NCI-H524 treated with DMSO at 0.1 percent for 48 hours (cell line): ENCODE data around the gene SSR3.
"Not testable (repeated sequence)": the region's sequence is repeated elsewhere in the genome, so short reads cannot be mapped to it uniquely, and the experiment has no call there.

Experiments used
- DNase-seq: peaks from one replicate; lab custom pipeline; 2025; lab: John Stamatoyannopoulos, UW

The SSR3 gene

GRCh38 chr3:156554842-156555687 is at the start of gene SSR3:
TSS of gene SSR3 (minus strand) at chr3:156555117. CDS start at chr3:156555089, 28 bp downstream.
- DNase-seq: peak; percentile 97

DNA sequence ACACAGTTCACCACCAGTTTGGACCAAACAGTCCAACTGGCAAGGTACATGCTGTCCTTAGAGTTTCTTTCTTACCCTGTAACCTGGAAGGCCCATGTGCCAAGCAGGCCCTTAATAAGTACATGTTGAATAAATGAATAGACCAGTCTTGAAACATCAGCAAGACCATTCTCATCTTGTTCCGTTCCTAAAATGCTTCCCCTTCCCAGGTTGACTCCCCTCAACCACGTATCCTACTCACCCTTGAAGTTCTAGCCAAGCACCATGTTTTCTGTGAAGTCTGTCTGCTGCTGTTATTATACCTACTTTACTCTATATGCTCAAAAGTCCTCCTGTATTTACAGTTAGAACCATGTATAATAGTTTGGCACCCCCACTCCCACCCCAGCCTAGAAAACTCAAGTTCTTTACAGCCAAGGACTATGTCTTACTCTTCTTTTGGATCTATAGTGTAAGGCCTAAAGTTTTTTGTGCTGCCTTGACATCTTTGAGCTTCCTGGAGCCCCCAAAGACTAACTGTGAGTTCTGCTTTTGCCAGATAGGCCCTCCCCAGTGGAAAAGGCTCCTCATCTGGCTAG is 49.2 kb upstream of the SSR3 start:
- DNase-seq: no peak

- no peak for DNase-seq
Observed at GRCh38 chr3:156603379-156604017, 48.6 kb upstream of the SSR3 start.

GRCh38 chr3:156602424-156602823 is 47.5 kb upstream of the SSR3 start:
- no peak for DNase-seq

DNA sequence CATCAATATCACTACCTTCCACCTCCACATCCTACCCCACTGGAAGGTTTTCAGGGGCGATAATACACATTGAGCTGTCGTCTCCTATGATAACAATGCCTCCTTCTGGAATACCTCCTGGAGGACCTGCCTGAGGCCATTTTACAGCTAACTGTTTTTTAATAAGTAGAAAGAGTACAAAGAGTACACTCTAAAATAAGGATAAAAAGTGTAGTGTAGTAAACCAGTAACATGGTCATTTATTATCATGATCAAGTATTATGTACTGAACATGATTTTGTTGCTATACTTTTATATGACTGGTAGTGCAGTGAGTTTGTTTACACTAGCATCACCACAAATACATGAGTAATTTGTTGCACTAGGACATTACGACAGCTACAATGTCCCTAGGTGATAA is 46.6 kb upstream of the SSR3 start:
- no peak for DNase-seq

GRCh38 chr3:156600834-156601233 is 45.9 kb upstream of the SSR3 start:
- DNase-seq: no peak

DNA sequence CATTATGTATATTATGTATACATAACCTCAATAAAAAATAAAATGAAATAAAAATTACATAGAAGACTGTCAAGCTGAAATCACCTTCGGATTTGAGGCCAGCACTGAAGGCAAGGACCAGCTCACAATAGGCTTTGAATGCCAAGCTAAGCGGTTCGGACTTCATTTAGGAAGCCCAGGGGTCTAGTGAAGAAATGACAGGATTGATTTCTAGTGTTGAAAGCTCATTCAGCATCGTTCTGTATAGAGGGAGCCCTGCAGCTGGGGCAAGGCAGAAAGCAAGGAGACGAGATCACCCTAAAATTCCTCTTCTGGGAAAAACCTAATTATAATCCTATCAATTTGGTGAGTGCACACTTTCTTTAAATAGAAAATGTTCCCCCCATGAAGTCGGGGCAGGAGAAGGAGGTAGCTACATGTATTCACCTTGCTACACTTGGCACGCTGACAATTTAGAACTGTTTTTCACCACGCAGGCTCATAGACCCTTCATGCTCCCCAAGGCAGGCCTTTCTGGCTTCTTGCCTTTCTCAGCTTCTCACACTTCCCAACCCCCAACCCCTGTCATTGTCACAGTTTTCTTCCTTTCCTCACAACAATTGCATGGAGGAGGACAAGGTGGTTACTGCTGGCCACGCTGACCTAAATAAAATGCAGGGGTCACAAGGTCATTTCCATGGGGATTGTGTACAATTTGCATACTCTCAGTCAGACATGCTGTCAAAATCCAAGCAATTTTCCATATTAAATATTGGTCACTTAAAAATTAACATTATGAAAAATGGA is 44.4 kb upstream of the SSR3 start:
- no peak for DNase-seq

- DNase-seq: no peak
Observed at GRCh38 chr3:156598413-156598812, 43.5 kb upstream of the SSR3 start.

- DNase-seq: no peak
Observed at GRCh38 chr3:156594219-156594683, 39.3 kb upstream of the SSR3 start.

DNA sequence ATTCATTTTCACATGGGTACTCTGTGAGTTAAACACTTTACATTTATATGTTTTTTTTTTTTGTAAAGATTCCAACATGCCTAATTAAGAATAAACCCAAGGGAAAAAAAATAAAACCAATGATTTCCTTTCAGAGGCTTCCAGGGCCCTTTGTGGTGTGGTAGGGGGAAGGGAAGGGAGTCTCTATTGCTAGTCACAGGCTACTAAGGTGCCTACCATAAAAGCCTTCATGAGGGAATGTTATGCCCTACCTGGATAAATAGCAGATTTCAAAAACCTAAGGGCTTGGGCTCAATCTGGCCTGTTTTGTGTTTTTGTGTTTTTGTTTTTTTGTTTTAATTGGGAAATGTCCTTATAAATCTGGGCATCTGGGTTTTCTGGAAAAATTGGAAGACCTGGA is 38.9 kb upstream of the SSR3 start:
- DNase-seq: no peak

DNA sequence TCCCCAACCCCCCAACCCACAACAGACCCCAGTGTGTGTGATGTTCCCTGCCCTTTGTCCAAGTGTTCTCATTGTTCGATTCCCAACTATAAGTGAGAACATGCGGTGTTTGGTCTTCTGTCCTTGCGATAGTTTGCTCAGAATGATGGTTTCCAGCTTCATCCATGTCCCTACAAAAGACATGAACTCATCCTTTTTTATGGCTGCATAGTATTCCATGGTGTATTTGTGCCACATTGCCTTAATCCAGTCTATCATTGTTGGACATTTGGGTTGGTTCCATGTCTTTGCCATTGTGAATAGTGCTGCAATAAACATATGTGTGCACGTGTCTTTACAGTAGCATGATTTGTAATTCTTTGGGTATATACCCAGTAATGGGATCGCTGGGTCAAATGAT is 34.9 kb upstream of the SSR3 start:
- not testable (repeated sequence) for DNase-seq

- no peak for DNase-seq
Observed at GRCh38 chr3:156587760-156588069, 32.8 kb upstream of the SSR3 start.

- no peak for DNase-seq
Observed at GRCh38 chr3:156586905-156587759, 32.2 kb upstream of the SSR3 start.

DNA sequence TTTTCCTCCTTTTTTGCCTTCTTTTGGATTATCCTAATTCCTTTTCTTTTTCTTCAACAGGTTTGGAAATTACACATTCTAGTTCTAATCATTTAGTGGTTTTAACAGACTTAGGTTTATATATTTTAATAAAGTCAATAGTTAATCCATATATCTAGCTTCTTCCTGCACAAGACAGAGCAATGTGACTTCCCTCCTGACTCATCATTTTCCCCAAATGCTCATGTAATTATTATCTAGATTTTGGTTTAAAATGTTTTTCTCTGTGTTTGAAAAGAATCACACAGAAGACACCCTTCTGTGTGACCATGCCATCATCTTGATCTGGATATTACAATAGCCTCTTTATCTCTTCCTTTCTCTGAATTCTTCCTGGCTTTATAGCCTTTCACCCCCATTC is 28.6 kb upstream of the SSR3 start:
- DNase-seq: no peak

DNA sequence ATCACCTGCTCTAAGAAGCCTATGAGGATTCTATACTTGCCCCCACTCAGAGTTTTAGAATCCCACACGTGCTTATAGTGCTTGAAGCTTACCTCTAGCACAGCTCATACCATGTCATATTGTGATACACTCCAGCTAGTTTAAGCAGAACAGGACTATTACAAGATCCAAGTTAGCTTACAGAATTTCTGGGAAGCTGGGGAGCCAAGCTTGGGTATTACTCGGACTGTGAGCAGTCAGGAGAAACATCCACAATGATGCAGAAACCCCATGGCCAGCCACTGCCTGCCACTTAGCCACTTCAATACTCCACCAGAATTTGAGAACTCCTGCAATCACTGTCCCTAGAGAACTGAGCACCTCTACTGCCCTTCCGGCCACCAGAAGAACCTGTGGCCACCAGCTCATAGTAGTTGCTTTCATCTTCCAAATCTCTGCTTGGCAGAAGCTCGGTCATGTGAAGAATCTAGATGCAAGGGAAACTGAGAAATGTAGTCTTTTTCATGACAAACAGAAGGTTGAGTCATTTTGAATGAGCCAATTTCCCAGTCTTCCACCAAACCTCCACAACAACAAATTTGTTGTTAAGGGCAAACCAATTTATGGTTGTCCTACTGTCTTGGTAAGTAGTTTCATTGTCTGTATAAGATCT is 27.7 kb upstream of the SSR3 start:
- DNase-seq: no peak

DNA sequence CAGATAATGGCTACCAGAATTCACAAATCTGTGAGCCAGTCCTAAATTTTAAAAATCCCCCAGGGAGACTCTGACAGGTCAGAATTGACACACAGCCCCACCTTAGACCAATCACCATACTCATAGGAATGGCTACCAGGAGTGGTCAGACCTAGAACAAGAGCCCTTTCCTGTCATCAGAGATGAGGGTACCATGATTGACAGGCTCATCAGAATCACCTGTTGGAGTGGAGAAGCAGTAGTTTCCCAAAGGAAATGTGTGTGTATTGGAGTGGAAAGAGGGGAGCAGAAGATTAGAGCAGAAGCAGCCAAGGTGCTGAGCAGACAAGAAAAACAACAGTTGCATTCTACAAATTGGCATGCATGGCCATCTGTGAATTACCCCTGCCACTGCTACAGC is 27.0 kb upstream of the SSR3 start:
- DNase-seq: no peak

- DNase-seq: no peak
Observed at GRCh38 chr3:156581033-156581432, 26.1 kb upstream of the SSR3 start.

- DNase-seq: no peak
Observed at GRCh38 chr3:156579427-156579851, 24.5 kb upstream of the SSR3 start.

DNA sequence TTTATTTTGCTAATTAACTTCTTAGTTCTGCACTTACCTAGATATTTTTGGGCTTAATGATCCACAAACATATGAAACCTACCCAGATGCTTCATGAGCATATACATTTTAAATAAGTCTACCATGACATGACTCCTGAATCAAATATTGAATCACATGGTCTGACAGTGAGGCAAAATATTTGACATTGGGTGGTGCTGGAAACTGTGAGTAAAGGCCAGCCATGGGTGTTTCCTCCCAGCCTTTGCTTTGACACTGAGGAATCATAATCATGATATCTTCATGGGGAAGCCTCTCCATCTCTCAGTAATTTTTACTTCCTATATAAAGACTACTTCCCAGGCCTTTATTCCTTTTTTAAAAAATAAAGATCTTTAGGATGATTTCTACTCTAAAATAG is 22.8 kb upstream of the SSR3 start:
- no peak for DNase-seq

DNA sequence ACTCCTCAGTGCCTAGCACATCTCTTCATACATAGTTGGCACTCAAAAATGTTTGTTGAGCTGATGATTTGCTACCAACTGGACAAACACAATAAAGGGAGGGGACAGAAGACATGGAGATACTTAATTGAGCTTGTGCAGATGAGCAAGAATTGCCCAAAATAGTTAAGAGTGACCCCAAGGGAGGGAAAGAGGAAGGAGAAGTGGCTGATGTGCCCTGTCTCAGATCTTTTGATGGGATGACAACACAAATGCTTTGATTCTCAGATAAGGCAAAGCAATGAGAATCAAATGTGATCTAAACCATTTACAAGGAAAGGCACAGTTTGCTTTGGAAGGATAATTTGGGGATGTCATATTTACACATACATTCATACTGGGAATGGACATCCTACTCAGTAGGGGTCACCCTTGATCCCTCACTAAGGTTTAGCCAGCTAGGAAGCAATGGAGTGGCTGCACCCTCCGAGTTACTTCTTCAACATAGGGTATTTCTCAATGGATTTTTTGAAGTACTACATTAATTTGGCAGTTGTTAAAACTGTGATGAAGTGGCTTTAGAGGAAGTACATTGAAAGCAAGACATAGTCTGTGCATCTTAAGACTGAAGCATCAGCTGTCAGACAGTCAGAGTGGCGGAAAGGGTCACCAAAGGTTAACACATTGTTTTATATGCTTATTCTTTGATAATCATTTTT is 21.9 kb upstream of the SSR3 start:
- no peak for DNase-seq
